ENCODE measurements around the gene COL16A1. TPM values are rescaled to one million over a fixed set of nuclear protein-coding genes. Genes with fewer than 3 reads are reported as not detected.

COL16A1 gene
- polyA plus RNA-seq, 1 of the 3 experiments (the other 2 are of a cell fraction): 10.4 TPM

GRCh38 chr1:31732343-31732742, 28.5 kb upstream of the COL16A1 start:
- Histone ChIP-seq H3K9ac (no peak overlapping the region), H3K36me3 (replicated peaks in 1 of 2; ENCODE audit: control insufficient read depth in 1 of 2, insufficient read depth in 2 of 2, low read length in 1 of 2) (peaks cover 0 to 21% of the 10 kb centered on the region in 2 experiments), H3K4me3 (ENCODE audit: low read depth in 2 of 2, low read length in 1 of 2) (no peak overlapping the region), H2AFZ (ENCODE audit: low read depth) (no peak overlapping the region), H3K9me2 (no peaks in the 10 kb centered on the region), H3K27ac (ENCODE audit: low read depth in 2 of 2, low read length in 1 of 2) (no peak overlapping the region; a peak in 1 of 4 replicates), H3K27me3 (ENCODE audit: insufficient read depth) (no peaks in the 10 kb centered on the region), H3K4me1 (ENCODE audit: control insufficient read depth in 1 of 2, insufficient read depth in 2 of 2, low read depth in 1 of 2, low read length in 1 of 2) (peaks cover 8 to 20% of the 10 kb centered on the region in 2 experiments; a peak in 2 of 4 replicates), H3K79me2 (ENCODE audit: insufficient read depth) (no peaks in the 10 kb centered on the region), H3K9me3 (no peaks in the 10 kb centered on the region), H3F3A (replicated peaks; ENCODE audit: insufficient read depth) (peaks cover 4% of the 10 kb centered on the region), H3K4me2 (no peak overlapping the region), H4K20me1 (ENCODE audit: insufficient read depth) (no peaks in the 10 kb centered on the region)
- no peak for DNase-seq
- ChIA-PET POLR2A (no interaction called here), CTCF (interaction anchor here (1.6 to 5.9 kb wide), 4 partner anchors 14 to 57 kb away, joined by 5 to 65 read pairs (median 24); no protein-coding TSS in a partner anchor)
- 93% methylated on average over 2 of the region's 6 CpGs for WGBS (ENCODE audit: low lambda C conversion rate)
- TF ChIP-seq EZH2phosphoT487 (IDR thresholded peaks at IDR 0.05; ENCODE audit: borderline replicate concordance, low read depth): no peak
- no peak for TF ChIP-seq JUND (IDR thresholded peaks at IDR 0.05)
- no peak for TF ChIP-seq YY1 (IDR thresholded peaks at IDR 0.05; ENCODE audit: low read depth)
- TF ChIP-seq CHD2 (IDR thresholded peaks at IDR 0.05; ENCODE audit: low read length, partially characterized antibody): no peak
- TF ChIP-seq SIN3A (IDR thresholded peaks at IDR 0.05; ENCODE audit: borderline replicate concordance, low read depth, low read length): no peak
- TF ChIP-seq USF2 (IDR thresholded peaks at IDR 0.05; ENCODE audit: borderline replicate concordance, low read depth, low read length): no peak
- TF ChIP-seq NRF1 (IDR thresholded peaks at IDR 0.05; ENCODE audit: low read depth, low read length): no peak
- TF ChIP-seq, protein P1, sequence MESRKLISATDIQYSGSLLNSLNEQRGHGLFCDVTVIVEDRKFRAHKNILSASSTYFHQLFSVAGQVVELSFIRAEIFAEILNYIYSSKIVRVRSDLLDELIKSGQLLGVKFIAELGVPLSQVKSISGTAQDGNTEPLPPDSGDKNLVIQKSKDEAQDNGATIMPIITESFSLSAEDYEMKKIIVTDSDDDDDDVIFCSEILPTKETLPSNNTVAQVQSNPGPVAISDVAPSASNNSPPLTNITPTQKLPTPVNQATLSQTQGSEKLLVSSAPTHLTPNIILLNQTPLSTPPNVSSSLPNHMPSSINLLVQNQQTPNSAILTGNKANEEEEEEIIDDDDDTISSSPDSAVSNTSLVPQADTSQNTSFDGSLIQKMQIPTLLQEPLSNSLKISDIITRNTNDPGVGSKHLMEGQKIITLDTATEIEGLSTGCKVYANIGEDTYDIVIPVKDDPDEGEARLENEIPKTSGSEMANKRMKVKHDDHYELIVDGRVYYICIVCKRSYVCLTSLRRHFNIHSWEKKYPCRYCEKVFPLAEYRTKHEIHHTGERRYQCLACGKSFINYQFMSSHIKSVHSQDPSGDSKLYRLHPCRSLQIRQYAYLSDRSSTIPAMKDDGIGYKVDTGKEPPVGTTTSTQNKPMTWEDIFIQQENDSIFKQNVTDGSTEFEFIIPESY (IDR thresholded peaks at IDR 0.05; ENCODE audit: borderline replicate concordance, low read depth): no peak
- TF ChIP-seq FOXJ3 (CRISPR knock-in tag; IDR thresholded peaks at IDR 0.05): no peak
- no peak for TF ChIP-seq ELF1 (IDR thresholded peaks at IDR 0.05)
- TF ChIP-seq, protein P2, sequence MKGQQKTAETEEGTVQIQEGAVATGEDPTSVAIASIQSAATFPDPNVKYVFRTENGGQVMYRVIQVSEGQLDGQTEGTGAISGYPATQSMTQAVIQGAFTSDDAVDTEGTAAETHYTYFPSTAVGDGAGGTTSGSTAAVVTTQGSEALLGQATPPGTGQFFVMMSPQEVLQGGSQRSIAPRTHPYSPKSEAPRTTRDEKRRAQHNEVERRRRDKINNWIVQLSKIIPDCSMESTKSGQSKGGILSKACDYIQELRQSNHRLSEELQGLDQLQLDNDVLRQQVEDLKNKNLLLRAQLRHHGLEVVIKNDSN (IDR thresholded peaks at IDR 0.05; ENCODE audit: borderline replicate concordance, low read depth): no peak
- TF ChIP-seq PBX3 (IDR thresholded peaks at IDR 0.05): no peak
- no peak for TF ChIP-seq RXRA (IDR thresholded peaks at IDR 0.05; ENCODE audit: borderline replicate concordance, low read depth)
- no peak for TF ChIP-seq IRF3 (IDR thresholded peaks at IDR 0.05; ENCODE audit: low read depth, low read length)
- no peak for TF ChIP-seq GATA2 (CRISPR knock-in tag; IDR thresholded peaks at IDR 0.05)
- no peak for TF ChIP-seq MXI1 (IDR thresholded peaks at IDR 0.05; ENCODE audit: low read depth, low read length)
- TF ChIP-seq TEAD4 (IDR thresholded peaks at IDR 0.05; ENCODE audit: borderline replicate concordance, insufficient read depth): no peak
- TF ChIP-seq FOSL2 (IDR thresholded peaks at IDR 0.05; ENCODE audit: borderline replicate concordance, low read depth): no peak
- TF ChIP-seq RFX5 (IDR thresholded peaks at IDR 0.05; ENCODE audit: low read length): no peak
- TF ChIP-seq TCF12 (IDR thresholded peaks at IDR 0.05): no peak

All from SK-N-SH (cell line).